GM12878 (cell line): Measurements from ENCODE around the gene IGSF23. TPM values are rescaled to one million over a fixed set of nuclear protein-coding genes. Genes with fewer than 3 reads are reported as not detected.

Source experiments
- ATAC-seq: fragments of 200-7000 bp; cut with Tn5 transposase; 3 replicates; pipeline ENCODE4 v1.9.1; 2020; ENCODE audit warnings: mild to moderate bottlenecking, moderate library complexity
- BruUV-seq: library from RNA; stranded (reverse); fragments of 400-500 nt; replicated peaks from 2 replicates; lab custom pipeline; 2021; lab: Mats Ljungman, UMichigan
- CTCF ChIA-PET: fragments of 300-600 bp; sonication (Branson Sonifier 250); formaldehyde crosslinking; extraction: SDS; loops from one replicate; lab custom pipeline; 2021; ENCODE audit warnings: inconsistent platforms; lab: Yijun Ruan, JAX
- POLR2A ChIA-PET: fragments of 350-600 bp; formaldehyde crosslinking; extraction: SDS; loops from one replicate; lab custom pipeline; 2021; ENCODE audit warnings: inconsistent platforms; lab: Charles Lee
- RAD21 ChIA-PET: fragments of 300-600 bp; sonication (Branson Sonifier 250); formaldehyde crosslinking; loops from one replicate; lab custom pipeline; 2023; ENCODE audit warnings: antibody characterized with exemption; ENCODE audit not compliant: unreplicated experiment; lab: Charles Lee
- SMC1A ChIA-PET: fragments of 300-600 bp; sonication (Branson Sonifier 250); formaldehyde crosslinking; loops from one replicate; lab custom pipeline; 2023; ENCODE audit not compliant: unreplicated experiment, uncharacterized antibody; lab: Charles Lee
- DNase-seq: peaks from one replicate; pipeline ENCODE4 v3.0.0-alpha.2; 2011; ENCODE audit warnings: low read depth, low spot score
- FAIRE-seq: peaks from 3 replicates; lab custom pipeline; 2011; peaks lifted over from hg19 to GRCh38; lab: Jason Lieb, UNC
- H2AFZ ChIP-seq: 2 replicates; pipeline ENCODE4 v1.6.0; 2011; ENCODE audit warnings: low read depth, low read length, control low read depth; ENCODE audit not compliant: control insufficient read depth
- H3K27ac ChIP-seq: 2 replicates; pipeline ENCODE4 v1.5.1; 2011; ENCODE audit warnings: control low read depth; ENCODE audit not compliant: control insufficient read depth, insufficient read depth
- H3K27me3 ChIP-seq, 2 experiments: replicated peaks in 1 of 2; 2 replicates each; pipeline versions ENCODE4 v1.6.0 to v1.6.1; 2011; ENCODE audit warnings: low read length in 1 of 2; ENCODE audit not compliant: control insufficient read depth in 2 of 2, insufficient read depth in 2 of 2
- H3K36me3 ChIP-seq, 2 experiments: 2 replicates each; pipeline ENCODE4 v1.5.1; 2011; ENCODE audit warnings: low read length in 1 of 2; ENCODE audit not compliant: control insufficient read depth in 2 of 2, insufficient read depth in 2 of 2
- H3K4me1 ChIP-seq: 2 replicates; pipeline ENCODE4 v1.6.1; 2011; ENCODE audit warnings: mild to moderate bottlenecking, low read length, moderate library complexity, mixed read lengths; ENCODE audit not compliant: control insufficient read depth, insufficient read depth
- H3K4me2 ChIP-seq: 2 replicates; pipeline ENCODE4 v1.6.0; 2011; ENCODE audit warnings: control low read depth; ENCODE audit not compliant: control insufficient read depth, insufficient read depth
- H3K4me3 ChIP-seq: fragments of 200-600 bp; sonication (generic); 2 replicates; pipeline ENCODE4 v1.5.1; 2016
- H3K79me2 ChIP-seq: 2 replicates; pipeline ENCODE4 v1.6.0; 2011; ENCODE audit warnings: low read length; ENCODE audit not compliant: control insufficient read depth, insufficient read depth
- H3K9ac ChIP-seq: 2 replicates; pipeline ENCODE4 v1.8.0; 2011; ENCODE audit warnings: low read length, control low read depth, mixed read lengths; ENCODE audit not compliant: control insufficient read depth, insufficient read depth
- H3K9me3 ChIP-seq: replicated peaks from 3 replicates; pipeline ENCODE4 v1.5.1; 2011; ENCODE audit warnings: mild to moderate bottlenecking, low read length; ENCODE audit not compliant: control insufficient read depth, insufficient read depth
- H4K20me1 ChIP-seq: 2 replicates; pipeline ENCODE4 v1.6.0; 2011; ENCODE audit not compliant: control insufficient read depth, insufficient read depth
- CTCF ChIP-seq, 3 experiments: IDR thresholded peaks in 2 of 3; conservative IDR thresholded peaks in 1 of 3; 2 replicates each; pipeline ENCODE4 v1.5.1; 2011; ENCODE audit warnings: low read depth in 3 of 3, low read length in 3 of 3, mild to moderate bottlenecking in 3 of 3, control low read depth in 2 of 3, moderate library complexity in 2 of 3, inconsistent platforms in 1 of 3, mixed read lengths in 1 of 3; ENCODE audit not compliant: control insufficient read depth in 2 of 3, insufficient read depth in 1 of 3; ENCODE audit errors: extremely low read depth in 1 of 3
- DPF2 ChIP-seq: fragments of 450-650 bp; IDR thresholded peaks from 2 replicates; pipeline ENCODE4 v1.6.1; 2017; ENCODE audit warnings: mild to moderate bottlenecking
- FOXK2 ChIP-seq: fragments of 450-650 bp; IDR thresholded peaks from 2 replicates; pipeline ENCODE4 v1.6.1; 2017; ENCODE audit warnings: mild to moderate bottlenecking, moderate library complexity
- IKZF1 ChIP-seq: fragments of 450-650 bp; conservative IDR thresholded peaks from 2 replicates; pipeline ENCODE4 v1.6.1; 2017; ENCODE audit warnings: antibody characterized with exemption, mild to moderate bottlenecking
- POLR2A ChIP-seq: IDR thresholded peaks from 2 replicates; pipeline ENCODE4 v1.6.1; 2011; ENCODE audit warnings: low read depth, mild to moderate bottlenecking, low read length
- RELA ChIP-seq: fragments of 450-650 bp; IDR thresholded peaks from 2 replicates; pipeline ENCODE4 v1.8.0; 2014; ENCODE audit warnings: borderline replicate concordance; ENCODE audit not compliant: partially characterized antibody
- RFX5 ChIP-seq: IDR thresholded peaks from 2 replicates; pipeline ENCODE4 v1.6.1; 2011; ENCODE audit warnings: low read depth, low read length, improper control_type of control experiment
- TCF12 ChIP-seq: IDR thresholded peaks from 2 replicates; pipeline ENCODE4 v1.6.1; 2011; ENCODE audit warnings: low read depth, mild to moderate bottlenecking, low read length
- TCF7 ChIP-seq: IDR thresholded peaks from 2 replicates; pipeline ENCODE4 v1.6.1; 2014; ENCODE audit warnings: antibody characterized with exemption, borderline replicate concordance
- ZBTB4 ChIP-seq: fragments of 450-650 bp; formaldehyde crosslinking; IDR thresholded peaks from 2 replicates; pipeline ENCODE4 v1.4.0; 2022; ENCODE audit warnings: mild to moderate bottlenecking, moderate library complexity
- ZNF384 ChIP-seq: IDR thresholded peaks from 2 replicates; pipeline ENCODE4 v1.6.1; 2012; ENCODE audit warnings: low read depth, mild to moderate bottlenecking, low read length, improper control_type of control experiment, borderline replicate concordance
- WGBS: methylation state at CpG from one replicate; pipeline ENCODE4 v1.1.6; 2016; ENCODE audit warnings: low lambda C conversion rate; ENCODE audit not compliant: insufficient replicate concordance, insufficient coverage; ENCODE audit errors: missing lambda C conversion rate; 5-methylcytosine and 5-hydroxymethylcytosine counted together
- in situ Hi-C: fragments of 300-500 bp; cut with MboI; formaldehyde crosslinking; loops from 9 replicates; pipeline ENCODE4 v1.14.3; 2018; ENCODE audit warnings: mixed read lengths
- intact Hi-C: fragments of 100-400 bp; cut with micrococcal nuclease; formaldehyde crosslinking; loops from one replicate; pipeline ENCODE4 v1.14.2; 2022; ENCODE audit not compliant: unreplicated experiment
- polyA plus RNA-seq, 11 experiments: library from polyadenylated mRNA; depleted of rRNA in 4 of 11; unstranded in 6 of 11; stranded (reverse) in 5 of 11; fragments of >200 nt; fragmentation: Nextera tagmentation in 4 of 11; fragmentation: Illumina TruSeq in 1 of 11; extraction: Ambion mirVana in 4 of 11; extraction: Trizol in 1 of 11; gene quantifications; 1 replicate in 1 of 11; 2 replicates in 10 of 11; pipeline versions ENCODE4 v1.2.1 to v1.2.3, GENCODE V29; 2011 to 2016; ENCODE audit warnings: inconsistent platforms in 2 of 11, missing spikeins in 2 of 11, low read depth in 1 of 11
- total RNA-seq, 4 experiments: library from RNA; depleted of rRNA in 3 of 4; stranded (reverse); fragments of >200 nt in 3 of 4; fragmentation: Illumina TruSeq in 1 of 4; extraction: Trizol in 1 of 4; gene quantifications; 2 replicates each; pipeline versions ENCODE4 v1.2.1 to v1.2.3, GENCODE V29; 2013 to 2021

The IGSF23 gene
- total and polyA plus RNA-seq, 10 of the 15 experiments (the other 5 are each of a cell fraction or from before 2014, with no cell fraction given), result not detected

- Histone ChIP-seq H3K4me2 (no peak overlapping the region), H2AFZ (no peak overlapping the region), H3K27me3 (no peaks in the 10 kb centered on the region), H3K79me2 (no peaks in the 10 kb centered on the region), H3K4me1 (no peaks in the 10 kb centered on the region), H3K9ac (no peak overlapping the region), H3K36me3 (no peaks in the 10 kb centered on the region), H4K20me1 (no peaks in the 10 kb centered on the region), H3K27ac (no peak overlapping the region), H3K4me3 (no peak overlapping the region), H3K9me3 (peaks cover 2% of the 10 kb centered on the region; the same call in 2 of the 3 replicates)
- BruUV-seq, result no TSS peak
- SMC1A ChIA-PET, result no interaction called here
- no peak for DNase-seq
- RAD21 ChIA-PET, result no interaction called here
- no peak for FAIRE-seq
- in situ Hi-C loops (no loop called here), intact Hi-C loops (no loop called here)
- no peak for ATAC-seq
- WGBS, result 6% methylated on average over 4 of the region's 4 CpGs
- CTCF ChIA-PET, result interaction anchor here (0.9 kb wide), 2 partner anchors 10 to 111 kb away, joined by 3 read pairs; no protein-coding TSS in a partner anchor
- TF ChIP-seq FOXK2, result no peak
- TF ChIP-seq ZBTB4, result no peak
- no peak for TF ChIP-seq TCF12
- TF ChIP-seq ZNF384, result no peak
- TF ChIP-seq RFX5, result no peak
- TF ChIP-seq DPF2, result no peak
- no peak for TF ChIP-seq TCF7
- no peak for TF ChIP-seq IKZF1
- TF ChIP-seq RELA, result no peak
- TF ChIP-seq POLR2A, result no peak
- no peak for TF ChIP-seq CTCF (IDR thresholded peaks at IDR 0.05 in 2 of 3, conservative IDR thresholded peaks at IDR 0.05 in 1 of 3; ENCODE audit: control insufficient read depth in 2 of 3, extremely low read depth in 1 of 3, insufficient read depth in 1 of 3, low read depth in 3 of 3, low read length in 3 of 3)
- POLR2A ChIA-PET, result no interaction called here
Measured at GRCh38 chr19:44673510-44673909, 60.1 kb downstream of the IGSF23 start.
